GM20000 (cell line): Measurements from ENCODE around the gene KLHL30.

Source experiments
- DNase-seq: peaks from one replicate; pipeline ENCODE4 v3.0.0; 2012; ENCODE audit warnings: low spot score
- TF ChIP-seq, protein P1 (sequence below): IDR thresholded peaks from 2 replicates; pipeline ENCODE4 v1.5.1; 2012; ENCODE audit warnings: mild to moderate bottlenecking, control low read depth; ENCODE audit errors: extremely low read depth, missing control alignments

The KLHL30 gene

DNA sequence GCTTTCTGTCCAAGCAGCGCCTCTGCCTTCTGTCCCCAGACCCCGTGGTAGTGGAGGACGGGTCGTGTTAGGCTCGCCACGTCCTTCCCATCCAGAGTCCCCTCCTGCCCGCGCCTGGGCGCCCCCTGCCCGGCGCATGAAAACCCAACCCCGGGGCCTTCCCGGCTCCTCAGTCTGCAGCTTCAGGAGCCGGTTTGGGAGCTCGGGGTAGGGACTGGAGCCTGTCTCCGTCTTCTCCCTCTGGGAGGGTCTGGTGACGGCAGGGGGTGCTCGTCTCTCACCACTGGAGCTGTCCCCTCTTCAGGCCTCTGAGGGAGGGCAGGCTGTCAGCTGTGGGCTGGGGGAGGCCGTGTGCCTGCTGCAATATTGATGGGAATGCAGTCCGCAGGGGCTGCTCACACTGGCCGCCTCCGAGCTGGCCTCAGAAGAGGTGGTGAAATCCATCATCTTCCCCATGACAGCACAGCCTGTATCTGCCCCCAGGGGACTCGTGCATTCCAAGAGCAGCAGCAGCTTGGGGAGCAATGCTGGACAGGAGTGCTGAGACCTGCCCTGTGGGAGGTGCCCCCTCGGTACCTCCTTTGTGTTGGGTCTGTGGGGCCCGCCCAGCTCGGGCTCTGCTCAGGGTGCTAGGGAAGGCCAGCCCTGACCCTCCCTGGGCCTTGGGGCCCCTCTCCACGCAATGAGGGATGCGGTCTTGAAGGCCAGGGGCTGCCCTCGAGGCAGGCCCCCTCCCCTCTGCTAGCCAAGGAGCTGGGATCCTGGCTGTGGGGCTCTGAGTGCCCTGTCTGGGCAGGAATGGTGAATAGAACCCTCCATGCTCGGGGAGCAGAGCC is 17.8 kb upstream of the KLHL30 start:
- TF ChIP-seq, protein P1, sequence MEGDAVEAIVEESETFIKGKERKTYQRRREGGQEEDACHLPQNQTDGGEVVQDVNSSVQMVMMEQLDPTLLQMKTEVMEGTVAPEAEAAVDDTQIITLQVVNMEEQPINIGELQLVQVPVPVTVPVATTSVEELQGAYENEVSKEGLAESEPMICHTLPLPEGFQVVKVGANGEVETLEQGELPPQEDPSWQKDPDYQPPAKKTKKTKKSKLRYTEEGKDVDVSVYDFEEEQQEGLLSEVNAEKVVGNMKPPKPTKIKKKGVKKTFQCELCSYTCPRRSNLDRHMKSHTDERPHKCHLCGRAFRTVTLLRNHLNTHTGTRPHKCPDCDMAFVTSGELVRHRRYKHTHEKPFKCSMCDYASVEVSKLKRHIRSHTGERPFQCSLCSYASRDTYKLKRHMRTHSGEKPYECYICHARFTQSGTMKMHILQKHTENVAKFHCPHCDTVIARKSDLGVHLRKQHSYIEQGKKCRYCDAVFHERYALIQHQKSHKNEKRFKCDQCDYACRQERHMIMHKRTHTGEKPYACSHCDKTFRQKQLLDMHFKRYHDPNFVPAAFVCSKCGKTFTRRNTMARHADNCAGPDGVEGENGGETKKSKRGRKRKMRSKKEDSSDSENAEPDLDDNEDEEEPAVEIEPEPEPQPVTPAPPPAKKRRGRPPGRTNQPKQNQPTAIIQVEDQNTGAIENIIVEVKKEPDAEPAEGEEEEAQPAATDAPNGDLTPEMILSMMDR, result no peak
- no peak for DNase-seq

- TF ChIP-seq, protein P1, result no peak
- DNase-seq, result no peak
Measured at GRCh38 chr2:238121511-238122286, 16.8 kb upstream of the KLHL30 start.

- DNase-seq, result no peak
- TF ChIP-seq, protein P1, result no peak
Measured at GRCh38 chr2:238122287-238123217, 15.9 kb upstream of the KLHL30 start.

- TF ChIP-seq, protein P1, result no peak
- DNase-seq, result no peak
Measured at GRCh38 chr2:238123218-238123971, 15.1 kb upstream of the KLHL30 start.

DNA sequence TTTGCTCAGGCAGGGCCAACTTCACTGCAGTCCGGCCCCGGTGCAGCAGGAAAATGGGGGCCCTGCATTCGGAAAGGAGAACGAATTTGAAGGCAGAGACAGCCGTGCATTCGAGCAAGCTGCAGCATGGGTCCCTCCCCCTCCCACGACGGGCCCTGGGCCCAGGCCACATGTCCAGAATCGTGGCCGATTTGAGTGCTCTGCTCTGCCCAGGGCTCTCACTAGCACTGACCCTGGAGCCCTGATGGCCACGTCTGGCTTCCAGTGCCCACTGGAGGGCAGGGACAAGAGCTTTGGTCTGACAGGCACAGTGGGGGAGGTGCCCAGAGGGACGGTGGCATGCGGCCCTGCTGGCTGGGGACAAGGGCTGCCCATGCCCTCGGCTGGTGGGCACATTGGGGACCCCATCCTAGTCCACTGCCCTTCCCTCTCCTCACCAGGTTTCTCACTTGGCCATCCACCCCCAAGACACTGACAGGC is 14.4 kb upstream of the KLHL30 start:
- TF ChIP-seq, protein P1, result no peak
- no peak for DNase-seq

DNA sequence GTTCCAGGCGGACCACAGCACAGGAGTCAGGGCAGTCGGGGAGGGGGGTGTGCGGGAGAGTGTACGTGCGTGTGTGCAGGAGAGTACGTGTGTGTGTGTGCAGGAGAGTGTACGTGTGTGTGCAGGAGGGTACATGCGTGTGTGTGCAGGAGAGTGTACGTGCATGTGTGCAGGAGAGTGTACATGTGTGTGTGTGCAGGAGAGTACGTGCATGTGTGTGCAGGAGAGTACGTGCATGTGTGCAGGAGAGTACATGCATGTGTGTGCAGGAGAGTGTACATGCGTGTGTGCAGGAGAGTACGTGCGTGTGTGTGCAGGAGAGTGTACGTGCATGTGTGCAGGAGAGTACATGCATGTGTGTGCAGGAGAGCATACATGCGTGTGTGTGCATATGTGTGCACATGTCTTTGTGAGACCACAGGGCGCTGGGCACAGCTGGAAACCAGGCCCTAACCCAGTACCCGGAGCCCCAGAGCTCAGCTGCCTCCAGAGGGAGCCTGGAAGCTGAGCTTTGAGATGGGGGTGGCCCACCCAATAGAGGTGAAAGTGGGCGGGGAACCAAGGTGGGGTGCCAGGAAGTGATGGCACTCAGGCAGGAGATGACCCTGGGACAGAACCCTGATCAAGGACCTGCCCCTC is 13.9 kb upstream of the KLHL30 start:
- DNase-seq, result no peak
- TF ChIP-seq, protein P1, result no peak
